GOT3 (cell line): ENCODE data around the gene TRMT44.
"Not testable (repeated sequence)": the region's sequence is repeated elsewhere in the genome, so short reads cannot be mapped to it uniquely, and the experiment has no call there.

Experiments
- DNase-seq: peaks from one replicate; lab custom pipeline; 2025; ENCODE audit warnings: mixed read lengths; lab: John Stamatoyannopoulos, UW

The TRMT44 gene

GRCh38 chr4:8512510-8512909, 71.9 kb downstream of the TRMT44 start:
- DNase-seq, result no peak

- DNase-seq, result not testable (repeated sequence)
These were observed 72.5 kb downstream of the TRMT44 start for GRCh38 chr4:8513080-8513479.

- no peak for DNase-seq
These were observed 73.4 kb downstream of the TRMT44 start for GRCh38 chr4:8513931-8514330.

DNA sequence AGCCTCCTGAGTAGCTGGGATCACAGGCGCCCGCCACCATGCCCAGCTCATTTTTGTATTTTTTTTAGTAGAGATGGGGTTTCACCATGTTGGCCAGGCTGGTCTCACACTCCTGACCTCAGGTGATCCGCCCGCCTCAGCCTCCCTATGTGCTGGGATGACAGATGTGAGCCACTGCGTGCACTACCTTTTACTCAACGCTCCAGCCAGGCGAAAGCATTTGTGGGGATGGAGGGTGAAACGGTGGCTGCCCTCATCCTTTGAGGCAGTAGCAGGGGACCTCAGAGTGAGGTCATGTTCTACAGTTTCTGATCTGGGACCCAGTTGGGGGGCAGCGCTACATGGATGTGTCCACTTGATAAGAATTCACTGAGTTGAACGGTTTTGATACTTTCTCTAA, 73.8 kb downstream of the TRMT44 start:
- no peak for DNase-seq

- no peak for DNase-seq
These were observed 74.9 kb downstream of the TRMT44 start for GRCh38 chr4:8515316-8516060.

- no peak for DNase-seq
These were observed 75.5 kb downstream of the TRMT44 start for GRCh38 chr4:8516061-8516573.

- DNase-seq, result no peak
These were observed 76.5 kb downstream of the TRMT44 start for GRCh38 chr4:8516996-8517550.

DNA sequence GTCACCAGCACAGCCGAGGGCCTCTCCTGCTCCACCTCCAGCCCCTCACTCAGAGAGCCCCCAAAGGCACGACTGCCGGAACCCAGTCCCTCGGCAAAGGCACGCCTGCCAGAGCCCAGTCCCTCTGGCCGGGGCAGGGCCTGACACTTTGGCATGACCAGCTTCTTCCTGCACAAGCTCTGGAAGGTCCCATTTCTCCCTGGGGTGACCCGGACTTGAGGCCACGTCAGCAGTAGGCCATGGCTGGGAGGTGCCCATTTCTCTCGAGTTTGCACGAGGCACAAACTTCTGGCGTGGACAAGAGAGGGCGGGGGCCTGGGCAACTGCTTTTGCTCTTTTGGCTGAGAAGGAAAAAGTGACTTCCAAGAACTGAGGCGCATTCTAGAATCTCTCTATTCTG, 77.4 kb downstream of the TRMT44 start:
- no peak for DNase-seq

- no peak for DNase-seq
These were observed 81.9 kb downstream of the TRMT44 start for GRCh38 chr4:8522160-8523120.

DNA sequence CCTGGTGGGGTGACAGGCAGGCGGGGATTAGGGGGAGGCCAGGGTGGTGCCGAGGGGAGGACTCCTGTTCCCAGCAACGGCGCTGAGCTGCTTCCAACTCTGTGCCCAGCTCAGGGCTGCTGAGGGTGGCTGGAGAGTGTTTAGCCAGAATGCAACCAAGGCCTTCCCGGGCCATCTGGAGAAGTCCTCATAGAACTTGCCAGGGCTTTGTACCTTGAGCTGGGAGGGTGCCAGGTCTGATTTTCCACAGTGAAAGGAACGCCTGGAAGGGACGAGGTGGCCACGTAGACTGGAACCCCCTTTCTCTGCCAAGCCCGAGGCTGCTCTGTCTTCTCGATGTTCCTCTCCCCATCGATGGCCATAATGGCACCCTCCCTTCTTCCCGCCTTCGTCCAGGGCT, 82.6 kb downstream of the TRMT44 start:
- DNase-seq, result no peak

DNA sequence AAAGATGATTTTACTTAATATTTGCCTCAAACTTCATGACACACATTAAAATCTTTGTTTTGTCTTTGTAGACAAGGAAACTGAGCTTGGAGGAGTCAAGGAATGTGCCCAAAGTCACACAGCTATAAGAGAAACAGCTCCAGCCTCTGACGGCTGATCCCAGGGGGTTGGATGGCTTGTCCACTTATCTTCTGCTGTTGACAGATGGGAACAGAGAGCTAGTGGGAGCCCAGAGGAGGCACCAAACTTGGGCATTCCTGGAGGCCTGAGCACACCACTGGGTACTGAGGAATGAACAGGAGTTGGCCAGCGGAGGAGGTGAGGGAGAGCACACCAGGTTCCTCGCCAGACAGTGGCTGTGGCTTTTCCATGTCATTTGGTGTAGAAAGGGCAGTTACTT, 83.2 kb downstream of the TRMT44 start:
- DNase-seq, result no peak

DNA sequence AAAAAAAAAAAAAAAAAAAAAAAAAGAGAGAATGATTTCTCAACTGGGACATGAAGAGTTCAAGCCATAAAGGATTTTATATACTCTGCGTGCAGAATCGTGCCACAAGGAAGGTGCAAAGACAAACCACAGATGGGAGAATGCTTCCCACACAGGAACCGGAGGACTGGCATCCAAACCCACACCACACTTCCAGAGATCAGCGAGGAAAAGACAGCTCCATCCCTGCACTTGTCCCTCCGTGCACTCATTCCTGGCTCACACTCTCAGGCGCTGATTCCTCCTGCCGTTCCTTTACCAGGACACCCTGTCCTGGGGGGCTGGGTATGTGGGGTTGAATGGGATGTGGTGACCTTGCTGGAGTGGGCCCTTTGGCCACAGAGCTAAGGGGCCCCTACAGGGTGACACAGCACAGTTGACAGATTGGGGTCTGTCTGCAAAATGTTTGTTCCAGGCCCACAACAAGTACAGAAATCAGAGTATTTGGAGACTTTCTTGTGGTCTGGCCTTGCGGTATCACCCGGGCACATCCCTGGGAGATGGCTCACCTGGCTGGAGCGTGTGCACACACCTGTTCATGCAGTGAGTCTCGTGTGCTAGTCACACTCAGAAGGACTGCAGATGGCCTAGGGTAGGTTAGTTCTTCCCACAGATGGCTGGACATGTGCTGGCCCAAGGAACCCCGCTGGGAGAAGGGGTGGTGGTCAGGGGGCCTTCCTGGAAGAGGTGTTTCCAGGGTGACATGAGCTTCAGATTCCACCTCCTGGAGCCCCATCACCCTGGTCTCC, 84.2 kb downstream of the TRMT44 start:
- DNase-seq, result no peak

GRCh38 chr4:8525383-8526120, 85.0 kb downstream of the TRMT44 start:
- no peak for DNase-seq
